GM12865 (cell line): ENCODE results near the gene RUSF1.
"Not testable (repeated sequence)": the region's sequence is repeated elsewhere in the genome, so short reads cannot be mapped to it uniquely, and the experiment has no call there.

Experiments
- DNase-seq: peaks from one replicate; pipeline ENCODE4 v3.0.0; 2010; ENCODE audit warnings: low read depth
- H3K4me3 ChIP-seq: 2 replicates; pipeline ENCODE4 v1.5.1; 2011; ENCODE audit warnings: mild to moderate bottlenecking, low read depth, low read length, control low read depth
- CTCF ChIP-seq: IDR thresholded peaks from 2 replicates; pipeline ENCODE4 v1.5.1; 2011; ENCODE audit warnings: low read length, control low read depth, low read depth, inconsistent platforms; ENCODE audit not compliant: insufficient read depth; ENCODE audit errors: missing control alignments

RUSF1 gene

GRCh38 chr16:31507929-31508705, at the start of gene RUSF1:
RUSF1 (minus strand) TSS chr16:31508391; CDS start chr16:31508373, 18 bp downstream.
- peak within 1 kb of the TSS; percentile 100 for H3K4me3 ChIP-seq
- DNase-seq = peak; percentile 94
- no peak for TF ChIP-seq CTCF

- TF ChIP-seq CTCF = no peak
- no peak for DNase-seq
- H3K4me3 ChIP-seq = no peak overlapping the region
Observed at GRCh38 chr16:31542763-31543162, 34.6 kb upstream of the RUSF1 start.

GRCh38 chr16:31539762-31540161, 31.6 kb upstream of the RUSF1 start:
- DNase-seq, H3K4me3 ChIP-seq: not testable (repeated sequence)

- H3K4me3 ChIP-seq, DNase-seq: not testable (repeated sequence)
Observed at GRCh38 chr16:31538243-31538598, 30.0 kb upstream of the RUSF1 start.

GRCh38 chr16:31537362-31538242, 29.4 kb upstream of the RUSF1 start:
- TF ChIP-seq CTCF = no peak
- DNase-seq = no peak
- H3K4me3 ChIP-seq = no peak overlapping the region

GRCh38 chr16:31536804-31537361, 28.7 kb upstream of the RUSF1 start:
- DNase-seq = no peak
- H3K4me3 ChIP-seq = no peak overlapping the region

GRCh38 chr16:31535737-31536136, 27.5 kb upstream of the RUSF1 start:
- no peak for DNase-seq
- H3K4me3 ChIP-seq = no peak overlapping the region
- no peak for TF ChIP-seq CTCF

More at GRCh38 chr16:31536804-31537361, 28.7 kb upstream of the RUSF1 start:
- no peak for TF ChIP-seq CTCF

- TF ChIP-seq CTCF = no peak
- no peak overlapping the region for H3K4me3 ChIP-seq
- DNase-seq = no peak
Observed at GRCh38 chr16:31532896-31533295, 24.7 kb upstream of the RUSF1 start.
